ENCODE measurements around the gene E2F3.

The E2F3 gene

GRCh38 chr6:20409427-20409971 is 7.8 kb downstream of the E2F3 start:
- Histone ChIP-seq H3K4me1 (ENCODE audit: control insufficient read depth, insufficient read depth, low read length) (peaks cover 3% of the 10 kb centered on the region), H3K36me3 (ENCODE audit: control insufficient read depth in 2 of 2, insufficient read depth in 1 of 2, low read length in 2 of 2) (peaks cover 10 to 66% of the 10 kb centered on the region in 2 experiments), H3K4me3 (ENCODE audit: low read depth, low read length) (no peak overlapping the region), H3K27ac (ENCODE audit: extremely low read depth, low read depth, low read length) (no peak overlapping the region), H3K9me3 (ENCODE audit: control insufficient read depth, insufficient read depth, low read depth, low read length) (no peaks in the 10 kb centered on the region)
- CTCF ChIA-PET = interaction anchor here (0.5 kb wide), 1 partner anchor 115 kb away, joined by 3 read pairs; no protein-coding TSS in a partner anchor
- POLR2A ChIA-PET = no interaction called here
- TF ChIP-seq ZSCAN16 (tag by site-specific recombination; IDR thresholded peaks at IDR 0.05) = no peak
- TF ChIP-seq ZNF266 (tag by site-specific recombination; IDR thresholded peaks at IDR 0.05; ENCODE audit: low read depth) = no peak
- TF ChIP-seq, protein P1, sequence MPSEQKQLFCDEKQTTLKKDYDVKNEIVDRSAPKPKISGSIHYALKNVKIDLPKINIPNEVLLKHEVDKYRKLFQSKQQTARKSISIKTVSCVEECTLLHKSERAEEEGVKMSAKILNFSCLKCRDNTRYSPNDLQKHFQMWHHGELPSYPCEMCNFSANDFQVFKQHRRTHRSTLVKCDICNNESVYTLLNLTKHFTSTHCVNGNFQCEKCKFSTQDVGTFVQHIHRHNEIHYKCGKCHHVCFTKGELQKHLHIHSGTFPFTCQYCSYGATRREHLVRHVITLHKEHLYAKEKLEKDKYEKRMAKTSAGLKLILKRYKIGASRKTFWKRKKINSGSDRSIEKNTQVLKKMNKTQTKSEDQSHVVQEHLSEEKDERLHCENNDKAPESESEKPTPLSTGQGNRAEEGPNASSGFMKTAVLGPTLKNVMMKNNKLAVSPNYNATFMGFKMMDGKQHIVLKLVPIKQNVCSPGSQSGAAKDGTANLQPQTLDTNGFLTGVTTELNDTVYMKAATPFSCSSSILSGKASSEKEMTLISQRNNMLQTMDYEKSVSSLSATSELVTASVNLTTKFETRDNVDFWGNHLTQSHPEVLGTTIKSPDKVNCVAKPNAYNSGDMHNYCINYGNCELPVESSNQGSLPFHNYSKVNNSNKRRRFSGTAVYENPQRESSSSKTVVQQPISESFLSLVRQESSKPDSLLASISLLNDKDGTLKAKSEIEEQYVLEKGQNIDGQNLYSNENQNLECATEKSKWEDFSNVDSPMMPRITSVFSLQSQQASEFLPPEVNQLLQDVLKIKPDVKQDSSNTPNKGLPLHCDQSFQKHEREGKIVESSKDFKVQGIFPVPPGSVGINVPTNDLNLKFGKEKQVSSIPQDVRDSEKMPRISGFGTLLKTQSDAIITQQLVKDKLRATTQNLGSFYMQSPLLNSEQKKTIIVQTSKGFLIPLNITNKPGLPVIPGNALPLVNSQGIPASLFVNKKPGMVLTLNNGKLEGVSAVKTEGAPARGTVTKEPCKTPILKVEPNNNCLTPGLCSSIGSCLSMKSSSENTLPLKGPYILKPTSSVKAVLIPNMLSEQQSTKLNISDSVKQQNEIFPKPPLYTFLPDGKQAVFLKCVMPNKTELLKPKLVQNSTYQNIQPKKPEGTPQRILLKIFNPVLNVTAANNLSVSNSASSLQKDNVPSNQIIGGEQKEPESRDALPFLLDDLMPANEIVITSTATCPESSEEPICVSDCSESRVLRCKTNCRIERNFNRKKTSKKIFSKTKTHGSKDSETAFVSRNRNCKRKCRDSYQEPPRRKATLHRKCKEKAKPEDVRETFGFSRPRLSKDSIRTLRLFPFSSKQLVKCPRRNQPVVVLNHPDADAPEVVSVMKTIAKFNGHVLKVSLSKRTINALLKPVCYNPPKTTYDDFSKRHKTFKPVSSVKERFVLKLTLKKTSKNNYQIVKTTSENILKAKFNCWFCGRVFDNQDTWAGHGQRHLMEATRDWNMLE (tag by site-specific recombination; conservative IDR thresholded peaks at IDR 0.05; ENCODE audit: low read depth) = no peak
- TF ChIP-seq MZF1 (tag by site-specific recombination; IDR thresholded peaks at IDR 0.05; ENCODE audit: borderline replicate concordance) = no peak
- TF ChIP-seq ZNF335 (tag by site-specific recombination; conservative IDR thresholded peaks at IDR 0.05) = no peak
- TF ChIP-seq ZNF596 (tag by site-specific recombination; IDR thresholded peaks at IDR 0.05) = no peak
- no peak for TF ChIP-seq ZSCAN30 (tag by site-specific recombination; IDR thresholded peaks at IDR 0.05)
- no peak for TF ChIP-seq ZNF768 (tag by site-specific recombination; IDR thresholded peaks at IDR 0.05)
- TF ChIP-seq GLIS1 (tag by site-specific recombination; IDR thresholded peaks at IDR 0.05) = no peak
- peak; percentile 32; the same call in 1 of the 2 replicates for TF ChIP-seq ZBTB17 (tag by site-specific recombination; IDR thresholded peaks at IDR 0.05)
- no peak for TF ChIP-seq ZNF473 (tag by site-specific recombination; IDR thresholded peaks at IDR 0.05)
- TF ChIP-seq, protein P2, sequence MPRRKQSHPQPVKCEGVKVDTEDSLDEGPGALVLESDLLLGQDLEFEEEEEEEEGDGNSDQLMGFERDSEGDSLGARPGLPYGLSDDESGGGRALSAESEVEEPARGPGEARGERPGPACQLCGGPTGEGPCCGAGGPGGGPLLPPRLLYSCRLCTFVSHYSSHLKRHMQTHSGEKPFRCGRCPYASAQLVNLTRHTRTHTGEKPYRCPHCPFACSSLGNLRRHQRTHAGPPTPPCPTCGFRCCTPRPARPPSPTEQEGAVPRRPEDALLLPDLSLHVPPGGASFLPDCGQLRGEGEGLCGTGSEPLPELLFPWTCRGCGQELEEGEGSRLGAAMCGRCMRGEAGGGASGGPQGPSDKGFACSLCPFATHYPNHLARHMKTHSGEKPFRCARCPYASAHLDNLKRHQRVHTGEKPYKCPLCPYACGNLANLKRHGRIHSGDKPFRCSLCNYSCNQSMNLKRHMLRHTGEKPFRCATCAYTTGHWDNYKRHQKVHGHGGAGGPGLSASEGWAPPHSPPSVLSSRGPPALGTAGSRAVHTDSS (tag by site-specific recombination; IDR thresholded peaks at IDR 0.05) = no peak
- TF ChIP-seq PRDM6 (tag by site-specific recombination; IDR thresholded peaks at IDR 0.05) = peak; percentile 50; the same call in 1 of the 2 replicates
- TF ChIP-seq FEZF1 (tag by site-specific recombination; IDR thresholded peaks at IDR 0.05) = peak; percentile 44; the same call in 1 of the 2 replicates
- no peak for TF ChIP-seq ZBTB7A (tag by site-specific recombination; IDR thresholded peaks at IDR 0.05; ENCODE audit: low read depth)
- no peak for TF ChIP-seq YY2 (tag by site-specific recombination; IDR thresholded peaks at IDR 0.05)
- no peak for TF ChIP-seq ZNF560 (tag by site-specific recombination; IDR thresholded peaks at IDR 0.05; ENCODE audit: borderline replicate concordance)
- TF ChIP-seq ZXDB (tag by site-specific recombination; IDR thresholded peaks at IDR 0.05) = 0 out of 2 replicates have a peak, but pooled peaks have one; percentile 12
- TF ChIP-seq EGR2 (tag by site-specific recombination; IDR thresholded peaks at IDR 0.05; ENCODE audit: low read depth) = no peak
- no peak for TF ChIP-seq ZNF140 (tag by site-specific recombination; IDR thresholded peaks at IDR 0.05)
- no peak for TF ChIP-seq ZNF837 (tag by site-specific recombination; IDR thresholded peaks at IDR 0.05)
- TF ChIP-seq PRDM1 (tag by site-specific recombination; IDR thresholded peaks at IDR 0.05) = peak; percentile 59
- no peak for TF ChIP-seq ZNF747 (tag by site-specific recombination; IDR thresholded peaks at IDR 0.05)
- TF ChIP-seq ZNF48 (tag by site-specific recombination; IDR thresholded peaks at IDR 0.05) = no peak
- no peak for TF ChIP-seq SETDB1 (IDR thresholded peaks at IDR 0.05; ENCODE audit: insufficient read length, low read length)
- TF ChIP-seq ZNF311 (tag by site-specific recombination; IDR thresholded peaks at IDR 0.05; ENCODE audit: borderline replicate concordance) = no peak
- TF ChIP-seq ZNF174 (tag by site-specific recombination; IDR thresholded peaks at IDR 0.05) = no peak
- no peak for TF ChIP-seq ZNF664 (tag by site-specific recombination; IDR thresholded peaks at IDR 0.05)
- no peak for TF ChIP-seq ZNF416 (tag by site-specific recombination; IDR thresholded peaks at IDR 0.05)
- TF ChIP-seq ZNF549 (tag by site-specific recombination; IDR thresholded peaks at IDR 0.05) = no peak
- no peak for TF ChIP-seq ZNF398 (tag by site-specific recombination; IDR thresholded peaks at IDR 0.05)
